GM21528 (cell line): Measurements from ENCODE around the gene WDR27.
A peak's percentile ranks its signal among the peaks of the same experiment; 100 is the strongest.

Experiments
- ATAC-seq: cut with Tn5 transposase; IDR thresholded peaks from one replicate; pipeline ENCODE4 v1.9.1; 2021; ENCODE audit warnings: mild to moderate bottlenecking, moderate library complexity; ENCODE audit not compliant: unreplicated experiment, low FRiP score

The WDR27 gene

GRCh38 chr6:169571123-169571962 lies 130.5 kb downstream of the WDR27 start:
- no peak for ATAC-seq

- ATAC-seq = peak; percentile 68
Observed at GRCh38 chr6:169568314-169569087, 133.3 kb downstream of the WDR27 start.

- no peak for ATAC-seq
Observed at GRCh38 chr6:169567819-169568218, 134.0 kb downstream of the WDR27 start.

GRCh38 chr6:169566961-169567750 lies 134.7 kb downstream of the WDR27 start:
- ATAC-seq = no peak

- ATAC-seq = no peak
Observed at GRCh38 chr6:169566319-169566718, 135.5 kb downstream of the WDR27 start.

- no peak for ATAC-seq
Observed at GRCh38 chr6:169564453-169565240, 137.2 kb downstream of the WDR27 start.

GRCh38 chr6:169561665-169562064 lies 140.2 kb downstream of the WDR27 start:
- ATAC-seq = no peak

- ATAC-seq = no peak
Observed at GRCh38 chr6:169559592-169559991, 142.2 kb downstream of the WDR27 start.

- ATAC-seq = no peak
Observed at GRCh38 chr6:169558774-169559441, 142.9 kb downstream of the WDR27 start.

GRCh38 chr6:169558378-169558773 lies 143.5 kb downstream of the WDR27 start:
- no peak for ATAC-seq

GRCh38 chr6:169557887-169558286 lies 143.9 kb downstream of the WDR27 start:
- ATAC-seq = no peak

- ATAC-seq = peak; percentile 100
Observed at GRCh38 chr6:169556758-169557548, 144.9 kb downstream of the WDR27 start.

GRCh38 chr6:169555971-169556617 lies 145.7 kb downstream of the WDR27 start:
- no peak for ATAC-seq

GRCh38 chr6:169545982-169546381 lies 155.8 kb downstream of the WDR27 start:
- no peak for ATAC-seq

- ATAC-seq = no peak
Observed at GRCh38 chr6:169543704-169544103, 158.1 kb downstream of the WDR27 start.

GRCh38 chr6:169542491-169542890 lies 159.3 kb downstream of the WDR27 start:
- no peak for ATAC-seq

GRCh38 chr6:169539176-169539897 lies 162.5 kb downstream of the WDR27 start:
- no peak for ATAC-seq
